Measurements from ENCODE around the gene VSX1.

The VSX1 gene

GRCh38 chr20:25090492-25091429 lies 8.8 kb upstream of the VSX1 start:
- Histone ChIP-seq H3K4me3 (ENCODE audit: low read depth, low read length) (no peak overlapping the region), H3K9me3 (ENCODE audit: control insufficient read depth, insufficient read depth, low read depth, low read length) (no peaks in the 10 kb centered on the region), H3K27ac (ENCODE audit: extremely low read depth, low read depth, low read length) (no peak overlapping the region), H3K36me3 (ENCODE audit: control insufficient read depth in 2 of 2, insufficient read depth in 1 of 2, low read length in 2 of 2) (no peaks in the 10 kb centered on the region), H3K4me1 (ENCODE audit: control insufficient read depth, insufficient read depth, low read length) (no peaks in the 10 kb centered on the region)
- TF ChIP-seq KLF9 (tag by site-specific recombination; IDR thresholded peaks at IDR 0.05; ENCODE audit: low read depth) (no peak), ZNF529 (tag by site-specific recombination; IDR thresholded peaks at IDR 0.05; ENCODE audit: insufficient replicate concordance) (no peak), GLIS1 (tag by site-specific recombination; IDR thresholded peaks at IDR 0.05) (peak; percentile 34; the same call in 1 of the 2 replicates), ZNF18 (tag by site-specific recombination; IDR thresholded peaks at IDR 0.05) (0 out of 2 replicates have a peak, but pooled peaks have one; percentile 26), ZIC2 (tag by site-specific recombination; IDR thresholded peaks at IDR 0.05) (peak; percentile 94), SP3 (tag by site-specific recombination; IDR thresholded peaks at IDR 0.05) (no peak)
- POLR2A ChIA-PET = no interaction called here
- CTCF ChIA-PET = interaction anchor here (0.6 to 1.0 kb wide), 2 partner anchors 13 to 343 kb away, joined by 3 to 4 read pairs; no protein-coding TSS in a partner anchor

- POLR2A ChIA-PET = no interaction called here
- Histone ChIP-seq H3K9me3 (ENCODE audit: control insufficient read depth, insufficient read depth, low read depth, low read length) (no peaks in the 10 kb centered on the region), H3K4me3 (ENCODE audit: low read depth, low read length) (no peak overlapping the region), H3K27ac (ENCODE audit: extremely low read depth, low read depth, low read length) (no peak overlapping the region), H3K4me1 (ENCODE audit: control insufficient read depth, insufficient read depth, low read length) (no peaks in the 10 kb centered on the region), H3K36me3 (ENCODE audit: control insufficient read depth in 2 of 2, insufficient read depth in 1 of 2, low read length in 2 of 2) (no peaks in the 10 kb centered on the region)
- TF ChIP-seq ZSCAN23 (tag by site-specific recombination; IDR thresholded peaks at IDR 0.05) (no peak), ZBTB20 (tag by site-specific recombination; IDR thresholded peaks at IDR 0.05) (no peak), ZNF768 (tag by site-specific recombination; IDR thresholded peaks at IDR 0.05) (no peak), ZBTB6 (tag by site-specific recombination; IDR thresholded peaks at IDR 0.05) (no peak), ZNF19 (tag by site-specific recombination; IDR thresholded peaks at IDR 0.05; ENCODE audit: low read depth) (no peak), REPIN1 (tag by site-specific recombination; IDR thresholded peaks at IDR 0.05; ENCODE audit: low read depth) (no peak), ZXDB (tag by site-specific recombination; IDR thresholded peaks at IDR 0.05) (no peak), ZFP69B (tag by site-specific recombination; IDR thresholded peaks at IDR 0.05) (no peak), SP2 (tag by site-specific recombination; IDR thresholded peaks at IDR 0.05) (no peak)
- CTCF ChIA-PET = no interaction called here
Observed at GRCh38 chr20:25089662-25090061, 7.7 kb upstream of the VSX1 start.

- Histone ChIP-seq H3K4me1 (ENCODE audit: control insufficient read depth, insufficient read depth, low read length) (no peaks in the 10 kb centered on the region), H3K9me3 (ENCODE audit: control insufficient read depth, insufficient read depth, low read depth, low read length) (no peaks in the 10 kb centered on the region), H3K4me3 (ENCODE audit: low read depth, low read length) (no peak overlapping the region), H3K36me3 (ENCODE audit: control insufficient read depth in 2 of 2, insufficient read depth in 1 of 2, low read length in 2 of 2) (no peaks in the 10 kb centered on the region), H3K27ac (ENCODE audit: extremely low read depth, low read depth, low read length) (no peak overlapping the region)
- CTCF ChIA-PET = no interaction called here
- POLR2A ChIA-PET = no interaction called here
- no peak for TF ChIP-seq ZNF335 (tag by site-specific recombination; conservative IDR thresholded peaks at IDR 0.05)
- TF ChIP-seq ZNF16 (tag by site-specific recombination; IDR thresholded peaks at IDR 0.05; ENCODE audit: low read depth) = no peak
- TF ChIP-seq ZNF280C (tag by site-specific recombination; IDR thresholded peaks at IDR 0.05) = no peak
- TF ChIP-seq GLIS1 (tag by site-specific recombination; IDR thresholded peaks at IDR 0.05) = no peak
- no peak for TF ChIP-seq PBX3 (CRISPR knock-in tag; IDR thresholded peaks at IDR 0.05)
- TF ChIP-seq ZIC2 (tag by site-specific recombination; IDR thresholded peaks at IDR 0.05) = no peak
- TF ChIP-seq ZEB2 (tag by site-specific recombination; IDR thresholded peaks at IDR 0.05) = no peak
- TF ChIP-seq ELK4 (IDR thresholded peaks at IDR 0.05; ENCODE audit: borderline replicate concordance, low read depth, low read length) = no peak
- no peak for TF ChIP-seq ZNF302 (tag by site-specific recombination; IDR thresholded peaks at IDR 0.05; ENCODE audit: low read depth)
- TF ChIP-seq HOXA7 (CRISPR knock-in tag; IDR thresholded peaks at IDR 0.05; ENCODE audit: borderline replicate concordance) = no peak
- TF ChIP-seq KLF8 (tag by site-specific recombination; IDR thresholded peaks at IDR 0.05) = no peak
- TF ChIP-seq GLIS2 (tag by site-specific recombination; IDR thresholded peaks at IDR 0.05) = no peak
Observed at GRCh38 chr20:25089096-25089495, 7.2 kb upstream of the VSX1 start.

Data from HEK293 (cell line).